ENCODE results near the gene FBLIM1.

FBLIM1 gene

DNA sequence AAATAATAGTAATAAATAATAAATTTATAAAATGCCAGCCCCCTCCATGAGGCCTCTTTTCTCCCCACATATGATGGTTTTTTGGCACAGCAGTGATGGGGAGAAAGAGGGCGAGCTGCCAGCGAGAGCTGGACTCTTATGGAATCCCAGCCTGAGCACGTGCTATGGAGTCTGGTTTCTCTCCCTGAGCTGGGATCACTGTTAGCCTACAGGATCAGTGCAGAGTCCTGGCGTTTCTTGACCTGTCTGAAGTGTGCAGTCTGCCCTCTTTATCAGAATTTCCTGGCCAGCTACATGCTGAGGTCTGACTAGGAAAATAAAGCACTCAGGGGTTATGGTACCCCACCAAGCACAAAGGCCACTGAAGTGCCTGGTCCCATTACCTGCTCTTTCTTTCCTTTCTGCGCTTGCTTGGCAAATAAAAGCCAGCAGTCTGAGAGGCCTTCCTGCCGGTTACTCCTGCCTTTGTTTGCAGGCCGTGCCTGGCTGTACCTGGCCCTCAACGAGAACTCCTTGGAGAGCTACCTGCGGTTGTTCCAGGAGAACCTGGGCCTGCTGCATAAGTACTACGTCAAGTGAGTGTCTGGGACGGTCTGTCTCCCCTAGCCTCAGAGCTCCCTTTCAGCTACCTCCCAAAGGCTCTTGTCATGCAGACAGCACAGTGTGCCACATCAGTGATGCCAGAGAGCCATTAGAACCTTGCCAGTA is 41.0 kb upstream of the FBLIM1 start:
- no peak overlapping the region for H3K27ac ChIP-seq (replicated peaks; ENCODE audit: low read length)
- no peak overlapping the region for H4K8ac ChIP-seq (ENCODE audit: low read depth, low read length)
- no peak for DNase-seq (ENCODE audit: low spot score)
- H3K4me1 ChIP-seq (ENCODE audit: control insufficient read depth in 2 of 2, insufficient read depth in 1 of 2, low read depth in 1 of 2, low read length in 2 of 2) = no peaks in the 10 kb centered on the region
- no peak overlapping the region for H3K9ac ChIP-seq (ENCODE audit: low read depth, low read length, poor library complexity)
- H2BK120ac ChIP-seq (ENCODE audit: low read depth, low read length) = no peak overlapping the region
- no peak overlapping the region for H4K91ac ChIP-seq (ENCODE audit: low read depth, low read length, poor library complexity)
- peak overlapping the region; percentile 75 for H2BK5ac ChIP-seq (ENCODE audit: low read length)
- H3K23ac ChIP-seq (ENCODE audit: low read depth, low read length, poor library complexity) = peak overlapping the region; percentile 91
- peaks cover 41 to 63% of the 10 kb centered on the region in 2 donors for H3K36me3 ChIP-seq (replicated peaks in 1 of 2; ENCODE audit: control insufficient read depth in 2 of 2, insufficient read depth in 2 of 2, low read length in 2 of 2)
- H3K14ac ChIP-seq (ENCODE audit: low read length) = no peak overlapping the region
- no peak overlapping the region for H2BK15ac ChIP-seq (ENCODE audit: low read length)
- no peak overlapping the region for H3K4ac ChIP-seq (ENCODE audit: low read length)
- H3K79me1 ChIP-seq (ENCODE audit: low read depth, low read length) = peaks cover 5% of the 10 kb centered on the region
- H3K4me2 ChIP-seq (ENCODE audit: insufficient read depth, low read length, poor library complexity, severe bottlenecking) = no peak overlapping the region
- H2BK12ac ChIP-seq (ENCODE audit: low read length) = no peak overlapping the region
- no peaks in the 10 kb centered on the region for H3K9me3 ChIP-seq (replicated peaks in 1 of 2; ENCODE audit: control insufficient read depth in 2 of 2, insufficient read depth in 1 of 2, low read depth in 1 of 2, low read length in 2 of 2)
- peak overlapping the region; percentile 48 for H3K18ac ChIP-seq (ENCODE audit: low read length)
- no peak overlapping the region for H2AFZ ChIP-seq (ENCODE audit: low read length)
- peaks cover 0 to 6% (median 0%) of the 10 kb centered on the region in 3 experiments for H3K27me3 ChIP-seq (ENCODE audit: control insufficient read depth in 3 of 3, insufficient read depth in 3 of 3, low read depth in 1 of 3, low read length in 3 of 3)
- no CpG with 5 or more reads among the region's 11 CpGs for WGBS, 2 donors (ENCODE audit: extremely low coverage in 2 of 2, insufficient read length in 2 of 2, insufficient replicate concordance in 1 of 2)
- H2AK5ac ChIP-seq (ENCODE audit: low read depth, low read length) = no peak overlapping the region
- peak overlapping the region in 1 of 2 donors; percentile 30 for H3K4me3 ChIP-seq (ENCODE audit: low read length in 2 of 2)

DNA sequence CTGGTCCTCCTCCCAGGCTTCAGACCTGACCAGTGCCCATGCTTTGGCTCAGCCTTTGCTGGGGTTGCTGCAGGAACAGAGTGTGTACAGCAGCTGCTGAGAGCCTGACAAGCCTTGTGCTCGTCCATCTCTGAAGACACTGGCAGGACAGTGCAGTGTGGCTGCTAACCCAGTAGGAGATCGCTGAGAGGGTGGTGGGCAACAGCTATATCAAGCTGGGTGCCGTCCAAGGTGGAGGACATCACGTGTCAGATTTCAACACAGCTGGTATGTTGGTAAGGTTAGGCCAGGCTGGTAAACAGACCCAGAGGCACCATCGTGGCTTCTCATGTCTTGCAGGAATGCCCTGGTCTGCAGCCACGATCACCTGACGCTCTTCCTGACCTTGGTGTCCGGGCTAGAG is 40.4 kb upstream of the FBLIM1 start:
- H2BK15ac ChIP-seq (ENCODE audit: low read length) = no peak overlapping the region
- no CpG with 5 or more reads among the region's 8 CpGs for WGBS, 2 donors (ENCODE audit: extremely low coverage in 2 of 2, insufficient read length in 2 of 2, insufficient replicate concordance in 1 of 2)
- no peak overlapping the region for H2BK120ac ChIP-seq (ENCODE audit: low read depth, low read length)
- no peak overlapping the region for H3K4me2 ChIP-seq (ENCODE audit: insufficient read depth, low read length, poor library complexity, severe bottlenecking)
- H3K79me1 ChIP-seq (ENCODE audit: low read depth, low read length) = peaks cover 5% of the 10 kb centered on the region
- peaks cover 45 to 68% of the 10 kb centered on the region in 2 donors for H3K36me3 ChIP-seq (replicated peaks in 1 of 2; ENCODE audit: control insufficient read depth in 2 of 2, insufficient read depth in 2 of 2, low read length in 2 of 2)
- peak overlapping the region; percentile 56 for H3K14ac ChIP-seq (ENCODE audit: low read length)
- H3K4ac ChIP-seq (ENCODE audit: low read length) = no peak overlapping the region
- no peak overlapping the region for H2AFZ ChIP-seq (ENCODE audit: low read length)
- peaks cover 0 to 6% (median 0%) of the 10 kb centered on the region in 3 experiments for H3K27me3 ChIP-seq (ENCODE audit: control insufficient read depth in 3 of 3, insufficient read depth in 3 of 3, low read depth in 1 of 3, low read length in 3 of 3)
- no peaks in the 10 kb centered on the region for H3K9me3 ChIP-seq (replicated peaks in 1 of 2; ENCODE audit: control insufficient read depth in 2 of 2, insufficient read depth in 1 of 2, low read depth in 1 of 2, low read length in 2 of 2)
- H4K91ac ChIP-seq (ENCODE audit: low read depth, low read length, poor library complexity) = no peak overlapping the region
- H3K23ac ChIP-seq (ENCODE audit: low read depth, low read length, poor library complexity) = peak overlapping the region; percentile 91
- H3K9ac ChIP-seq (ENCODE audit: low read depth, low read length, poor library complexity) = no peak overlapping the region
- no peak for DNase-seq (ENCODE audit: low spot score)
- H2BK5ac ChIP-seq (ENCODE audit: low read length) = peak overlapping the region; percentile 75
- no peak overlapping the region for H3K27ac ChIP-seq (replicated peaks; ENCODE audit: low read length)
- H3K4me3 ChIP-seq (ENCODE audit: low read length in 2 of 2) = no peak overlapping the region
- peak overlapping the region; percentile 48 for H3K18ac ChIP-seq (ENCODE audit: low read length)
- H4K8ac ChIP-seq (ENCODE audit: low read depth, low read length) = no peak overlapping the region
- no peaks in the 10 kb centered on the region for H3K4me1 ChIP-seq (ENCODE audit: control insufficient read depth in 2 of 2, insufficient read depth in 1 of 2, low read depth in 1 of 2, low read length in 2 of 2)
- no peak overlapping the region for H2BK12ac ChIP-seq (ENCODE audit: low read length)
- H2AK5ac ChIP-seq (ENCODE audit: low read depth, low read length) = no peak overlapping the region

DNA sequence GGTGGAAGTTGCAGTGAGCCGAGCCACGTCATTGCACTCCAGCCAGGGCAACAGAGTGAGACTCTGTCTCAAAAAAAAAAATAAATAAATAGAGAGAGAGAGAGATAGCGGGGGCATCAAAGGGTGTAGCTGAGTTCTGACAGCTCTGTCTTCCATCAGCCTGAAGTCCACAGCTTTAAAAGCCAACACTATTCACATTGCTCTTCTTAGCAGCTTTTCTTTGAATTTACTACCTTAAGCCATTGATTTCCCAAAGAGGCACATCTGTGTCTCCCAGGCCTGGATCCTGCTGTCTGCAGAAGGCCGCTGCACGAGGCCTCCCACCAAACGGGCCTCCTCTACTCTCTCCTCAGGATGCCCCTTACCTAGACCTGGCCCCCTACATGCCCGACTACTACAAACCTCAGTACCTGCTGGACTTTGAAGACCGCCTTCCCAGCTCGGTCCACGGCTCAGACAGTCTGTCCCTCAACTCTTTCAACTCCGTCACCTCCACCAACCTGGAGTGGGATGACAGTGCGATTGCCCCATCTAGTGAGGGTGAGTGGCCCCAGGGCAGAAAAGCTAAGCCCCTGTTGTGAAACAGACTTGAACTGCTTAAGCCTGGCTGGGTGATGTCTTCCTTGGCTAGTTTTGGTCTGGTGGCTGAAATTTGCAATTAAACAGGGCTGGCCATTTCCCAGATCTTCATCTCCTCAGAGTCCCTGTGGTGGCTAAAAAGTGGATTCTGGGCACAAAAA is 39.0 kb upstream of the FBLIM1 start:
- no peak overlapping the region for H2BK12ac ChIP-seq (ENCODE audit: low read length)

DNA sequence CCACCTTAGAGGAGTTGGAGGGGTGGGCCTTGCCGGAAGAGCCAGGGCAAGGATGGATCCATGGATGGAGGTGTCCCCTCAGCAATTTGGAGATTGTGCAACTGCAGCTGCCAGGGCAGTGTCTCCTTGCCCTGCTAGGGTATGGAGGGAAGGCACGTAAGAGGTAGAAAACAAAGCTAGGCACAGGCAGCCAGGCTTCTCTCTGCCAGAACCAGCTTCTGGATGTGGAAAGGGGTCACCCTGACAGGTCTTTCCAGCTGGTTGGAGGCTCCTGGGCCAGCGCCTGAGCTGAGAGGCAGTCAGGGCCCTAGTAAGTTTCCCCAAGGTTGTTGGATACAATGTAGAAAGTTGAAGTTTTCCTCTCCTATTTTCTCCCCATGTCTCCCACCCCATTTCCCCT is 37.7 kb upstream of the FBLIM1 start:
- no peak overlapping the region for H2BK120ac ChIP-seq (ENCODE audit: low read depth, low read length)
- no peaks in the 10 kb centered on the region for H3K9me3 ChIP-seq (replicated peaks in 1 of 2; ENCODE audit: control insufficient read depth in 2 of 2, insufficient read depth in 1 of 2, low read depth in 1 of 2, low read length in 2 of 2)
- H3K14ac ChIP-seq (ENCODE audit: low read length) = peak overlapping the region; percentile 21
- no peak overlapping the region for H3K23ac ChIP-seq (ENCODE audit: low read depth, low read length, poor library complexity)
- no peak overlapping the region for H3K4ac ChIP-seq (ENCODE audit: low read length)
- no peaks in the 10 kb centered on the region for H3K4me1 ChIP-seq (ENCODE audit: control insufficient read depth in 2 of 2, insufficient read depth in 1 of 2, low read depth in 1 of 2, low read length in 2 of 2)
- H4K91ac ChIP-seq (ENCODE audit: low read depth, low read length, poor library complexity) = no peak overlapping the region
- DNase-seq (ENCODE audit: low spot score) = no peak
- H2BK15ac ChIP-seq (ENCODE audit: low read length) = no peak overlapping the region
- peaks cover 0 to 6% (median 0%) of the 10 kb centered on the region in 3 experiments for H3K27me3 ChIP-seq (ENCODE audit: control insufficient read depth in 3 of 3, insufficient read depth in 3 of 3, low read depth in 1 of 3, low read length in 3 of 3)
- no peak overlapping the region for H2AK5ac ChIP-seq (ENCODE audit: low read depth, low read length)
- no peak overlapping the region for H3K4me2 ChIP-seq (ENCODE audit: insufficient read depth, low read length, poor library complexity, severe bottlenecking)
- no peak overlapping the region for H4K8ac ChIP-seq (ENCODE audit: low read depth, low read length)
- H2BK12ac ChIP-seq (ENCODE audit: low read length) = no peak overlapping the region
- no peak overlapping the region for H3K4me3 ChIP-seq (ENCODE audit: low read length in 2 of 2)
- H2BK5ac ChIP-seq (ENCODE audit: low read length) = peak overlapping the region; percentile 66
- no peak overlapping the region for H3K9ac ChIP-seq (ENCODE audit: low read depth, low read length, poor library complexity)
- no peak overlapping the region for H2AFZ ChIP-seq (ENCODE audit: low read length)
- no CpG with 5 or more reads among the region's 3 CpGs for WGBS, 2 donors (ENCODE audit: extremely low coverage in 2 of 2, insufficient read length in 2 of 2, insufficient replicate concordance in 1 of 2)
- H3K36me3 ChIP-seq (replicated peaks in 1 of 2; ENCODE audit: control insufficient read depth in 2 of 2, insufficient read depth in 2 of 2, low read length in 2 of 2) = peaks cover 47 to 82% of the 10 kb centered on the region in 2 donors
- H3K27ac ChIP-seq (replicated peaks; ENCODE audit: low read length) = no peak overlapping the region
- H3K79me1 ChIP-seq (ENCODE audit: low read depth, low read length) = peaks cover 6% of the 10 kb centered on the region
- H3K18ac ChIP-seq (ENCODE audit: low read length) = no peak overlapping the region

More for the DNA sequence above, 39.0 kb upstream of the FBLIM1 start:
- Histone ChIP-seq H3K18ac (ENCODE audit: low read length) (no peak overlapping the region), H4K91ac (ENCODE audit: low read depth, low read length, poor library complexity) (no peak overlapping the region), H3K4me1 (ENCODE audit: control insufficient read depth in 2 of 2, insufficient read depth in 1 of 2, low read depth in 1 of 2, low read length in 2 of 2) (no peaks in the 10 kb centered on the region), H3K36me3 (replicated peaks in 1 of 2; ENCODE audit: control insufficient read depth in 2 of 2, insufficient read depth in 2 of 2, low read length in 2 of 2) (peaks cover 45 to 74% of the 10 kb centered on the region in 2 donors), H3K9ac (ENCODE audit: low read depth, low read length, poor library complexity) (no peak overlapping the region), H2AK5ac (ENCODE audit: low read depth, low read length) (no peak overlapping the region), H3K27ac (replicated peaks; ENCODE audit: low read length) (no peak overlapping the region), H3K4me3 (ENCODE audit: low read length in 2 of 2) (no peak overlapping the region), H2BK120ac (ENCODE audit: low read depth, low read length) (no peak overlapping the region), H2AFZ (ENCODE audit: low read length) (no peak overlapping the region), H3K9me3 (replicated peaks in 1 of 2; ENCODE audit: control insufficient read depth in 2 of 2, insufficient read depth in 1 of 2, low read depth in 1 of 2, low read length in 2 of 2) (no peaks in the 10 kb centered on the region), H3K4me2 (ENCODE audit: insufficient read depth, low read length, poor library complexity, severe bottlenecking) (no peak overlapping the region), H3K27me3 (ENCODE audit: control insufficient read depth in 3 of 3, insufficient read depth in 3 of 3, low read depth in 1 of 3, low read length in 3 of 3) (peaks cover 0 to 6% (median 0%) of the 10 kb centered on the region in 3 experiments), H3K23ac (ENCODE audit: low read depth, low read length, poor library complexity) (no peak overlapping the region), H4K8ac (ENCODE audit: low read depth, low read length) (no peak overlapping the region), H2BK5ac (ENCODE audit: low read length) (no peak overlapping the region), H2BK15ac (ENCODE audit: low read length) (no peak overlapping the region), H3K14ac (ENCODE audit: low read length) (no peak overlapping the region), H3K79me1 (ENCODE audit: low read depth, low read length) (peaks cover 7% of the 10 kb centered on the region), H3K4ac (ENCODE audit: low read length) (no peak overlapping the region)
- no peak for DNase-seq (ENCODE audit: low spot score)
- WGBS, 2 donors (ENCODE audit: extremely low coverage in 2 of 2, insufficient read length in 2 of 2, insufficient replicate concordance in 1 of 2) = no CpG with 5 or more reads among the region's 12 CpGs
